NT2/D1 (cell line): ENCODE results near the gene WDR59.

Experiments
- DNase-seq: peaks from one replicate; pipeline ENCODE4 v3.0.0-alpha.2; 2011; ENCODE audit warnings: low read depth, low spot score
- H3K27me3 ChIP-seq: 2 replicates; pipeline ENCODE4 v1.6.0; 2011; ENCODE audit warnings: mild to moderate bottlenecking; ENCODE audit not compliant: insufficient read length, insufficient read depth
- H3K36me3 ChIP-seq: 2 replicates; pipeline ENCODE4 v1.6.1; 2011; ENCODE audit warnings: mild to moderate bottlenecking, low read length, mixed read lengths; ENCODE audit not compliant: insufficient read depth, insufficient read length
- H3K4me1 ChIP-seq: 2 replicates; pipeline ENCODE4 v1.5.1; 2011; ENCODE audit not compliant: insufficient read depth, insufficient read length
- H3K4me3 ChIP-seq: 2 replicates; pipeline ENCODE4 v1.5.1; 2011; ENCODE audit warnings: low read depth; ENCODE audit not compliant: insufficient read length
- H3K9ac ChIP-seq: 2 replicates; pipeline ENCODE4 v1.6.0; 2011; ENCODE audit warnings: low read depth; ENCODE audit not compliant: insufficient read length
- H3K9me3 ChIP-seq: 2 replicates; pipeline ENCODE4 v1.5.1; 2011; ENCODE audit warnings: mild to moderate bottlenecking, low read length; ENCODE audit not compliant: insufficient read depth
- SUZ12 ChIP-seq: IDR thresholded peaks from 2 replicates; pipeline ENCODE4 v1.6.1; 2011; ENCODE audit not compliant: insufficient read length, insufficient read depth; ENCODE audit errors: extremely low read depth
- YY1 ChIP-seq: IDR thresholded peaks from 2 replicates; pipeline ENCODE4 v1.6.1; 2011; ENCODE audit not compliant: insufficient read length, insufficient read depth
- ZNF274 ChIP-seq: IDR thresholded peaks from 2 replicates; pipeline ENCODE4 v1.6.1; 2011; ENCODE audit warnings: mild to moderate bottlenecking, low read depth, low read length

Gene WDR59

DNA sequence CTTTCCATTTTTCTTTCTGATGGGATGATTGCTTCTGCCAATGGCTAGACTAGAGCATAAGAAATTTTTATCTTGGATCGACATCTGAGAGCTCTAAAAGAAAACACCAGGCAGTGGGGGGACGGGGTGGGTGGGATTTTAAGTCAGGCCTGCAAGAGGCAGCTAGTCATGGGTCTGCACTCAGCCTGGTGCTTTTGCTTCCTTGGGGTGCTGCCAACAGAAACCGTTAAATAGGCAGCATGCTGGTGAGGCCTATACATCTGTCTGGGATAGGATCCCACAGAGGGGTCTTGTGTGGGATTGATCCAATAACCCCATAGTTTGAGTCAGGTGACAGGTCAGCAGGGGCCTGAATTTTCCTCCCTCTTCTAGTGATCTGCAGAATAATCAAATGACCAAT, 40.8 kb upstream of the WDR59 start:
- Histone ChIP-seq H3K27me3 (no peaks in the 10 kb centered on the region), H3K4me1 (no peaks in the 10 kb centered on the region), H3K4me3 (no peak overlapping the region), H3K9ac (no peak overlapping the region), H3K36me3 (peaks cover 3% of the 10 kb centered on the region), H3K9me3 (peaks cover 21% of the 10 kb centered on the region)
- no peak for TF ChIP-seq YY1
- DNase-seq: no peak

DNA sequence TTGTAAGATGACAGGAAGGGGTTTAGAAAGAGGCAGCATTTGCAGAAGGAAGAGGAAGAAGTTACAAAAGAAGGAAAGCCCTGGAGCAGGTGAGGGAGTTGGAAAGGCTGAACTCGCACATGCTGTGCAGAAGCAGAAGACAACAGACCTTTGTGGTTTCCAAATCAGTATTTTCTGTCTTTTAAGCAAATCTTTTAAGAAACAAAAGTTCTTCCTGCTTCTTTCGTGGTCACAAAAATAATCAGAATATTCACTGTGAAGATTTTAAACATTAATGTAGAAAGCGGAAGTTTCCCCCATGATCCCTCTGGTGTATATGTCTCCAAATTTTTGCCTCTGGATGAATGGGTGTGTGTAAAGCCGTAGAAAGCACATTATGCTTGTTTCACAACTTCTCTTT, 39.7 kb upstream of the WDR59 start:
- TF ChIP-seq YY1 (no peak), SUZ12 (no peak), ZNF274 (no peak)
- no peak for DNase-seq
- Histone ChIP-seq H3K4me1 (no peaks in the 10 kb centered on the region), H3K27me3 (no peaks in the 10 kb centered on the region), H3K9me3 (peaks cover 23% of the 10 kb centered on the region), H3K36me3 (peaks cover 3% of the 10 kb centered on the region), H3K9ac (no peak overlapping the region), H3K4me3 (no peak overlapping the region)

- TF ChIP-seq SUZ12: no peak
- TF ChIP-seq ZNF274: no peak
- TF ChIP-seq YY1: no peak
- DNase-seq: no peak
- Histone ChIP-seq H3K9ac (no peak overlapping the region), H3K36me3 (peaks cover 3% of the 10 kb centered on the region), H3K4me3 (no peak overlapping the region), H3K9me3 (peaks cover 23% of the 10 kb centered on the region), H3K27me3 (no peaks in the 10 kb centered on the region), H3K4me1 (no peaks in the 10 kb centered on the region)
Observed at GRCh38 chr16:75024182-75024581, 39.3 kb upstream of the WDR59 start.

GRCh38 chr16:75023009-75023408, 38.1 kb upstream of the WDR59 start:
- Histone ChIP-seq H3K9me3 (peaks cover 23% of the 10 kb centered on the region), H3K4me3 (no peak overlapping the region), H3K9ac (no peak overlapping the region), H3K36me3 (peaks cover 3% of the 10 kb centered on the region), H3K4me1 (no peaks in the 10 kb centered on the region), H3K27me3 (no peaks in the 10 kb centered on the region)
- DNase-seq: no peak
- TF ChIP-seq SUZ12: no peak
- no peak for TF ChIP-seq YY1
- no peak for TF ChIP-seq ZNF274

GRCh38 chr16:75022567-75022966, 37.6 kb upstream of the WDR59 start:
- DNase-seq: no peak
- Histone ChIP-seq H3K27me3 (no peaks in the 10 kb centered on the region), H3K4me3 (no peak overlapping the region), H3K9me3 (peaks cover 23% of the 10 kb centered on the region), H3K4me1 (no peaks in the 10 kb centered on the region), H3K9ac (no peak overlapping the region), H3K36me3 (peaks cover 3% of the 10 kb centered on the region)
- no peak for TF ChIP-seq SUZ12
- no peak for TF ChIP-seq YY1
- no peak for TF ChIP-seq ZNF274

DNA sequence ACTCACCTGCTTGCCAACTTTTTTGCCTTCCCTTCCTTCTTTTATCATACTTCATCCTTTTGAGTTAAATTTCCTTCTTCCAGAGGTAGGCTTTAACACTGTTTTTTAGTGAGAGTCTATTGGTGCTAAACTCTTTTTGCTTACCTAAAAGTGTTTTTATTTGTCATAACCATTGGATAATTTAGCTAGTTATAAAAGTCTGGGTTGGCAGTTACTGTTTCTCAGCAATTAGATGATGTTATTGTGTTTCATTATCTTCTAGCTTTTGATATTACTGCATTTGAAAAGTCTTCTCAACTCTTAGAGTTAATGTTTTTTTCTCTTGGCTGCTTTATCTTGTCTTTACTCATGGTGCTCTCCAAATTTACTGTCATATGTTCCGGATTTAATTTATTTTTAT, 36.5 kb upstream of the WDR59 start:
- H3K4me3 ChIP-seq: no peak overlapping the region
- H3K9me3 ChIP-seq: peaks cover 23% of the 10 kb centered on the region
- TF ChIP-seq ZNF274: no peak
- no peak for TF ChIP-seq SUZ12
- TF ChIP-seq YY1: no peak
- H3K27me3 ChIP-seq: no peaks in the 10 kb centered on the region
- no peaks in the 10 kb centered on the region for H3K4me1 ChIP-seq
- H3K36me3 ChIP-seq: peaks cover 3% of the 10 kb centered on the region
- no peak for DNase-seq
- H3K9ac ChIP-seq: no peak overlapping the region

DNA sequence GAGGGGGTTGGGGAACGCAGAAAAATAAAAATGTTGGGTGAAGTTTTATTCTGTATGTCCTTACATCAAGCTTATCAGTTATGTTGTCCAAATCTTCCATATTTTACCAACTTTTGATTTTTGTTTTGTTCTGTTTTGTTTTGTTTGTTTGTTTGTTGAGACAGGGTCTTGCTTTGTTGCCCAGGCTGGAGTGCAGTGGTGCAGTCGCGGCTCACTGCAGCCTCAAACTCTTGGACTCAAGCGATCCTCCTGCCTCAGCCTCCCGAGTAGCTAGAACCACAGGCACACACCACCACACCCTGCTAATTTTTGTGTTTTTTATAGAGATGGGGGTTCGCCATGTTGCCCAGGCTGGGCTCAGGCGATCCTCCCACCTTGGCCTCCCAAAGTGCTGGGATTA, 34.7 kb upstream of the WDR59 start:
- Histone ChIP-seq H3K27me3 (no peaks in the 10 kb centered on the region), H3K9ac (no peak overlapping the region), H3K9me3 (peaks cover 23% of the 10 kb centered on the region), H3K4me1 (no peaks in the 10 kb centered on the region), H3K4me3 (no peak overlapping the region), H3K36me3 (peaks cover 3% of the 10 kb centered on the region)
- TF ChIP-seq ZNF274: no peak
- TF ChIP-seq SUZ12: no peak
- TF ChIP-seq YY1: no peak
- no peak for DNase-seq

GRCh38 chr16:75019007-75019406, 34.1 kb upstream of the WDR59 start:
- Histone ChIP-seq H3K36me3 (peaks cover 3% of the 10 kb centered on the region), H3K9ac (no peak overlapping the region), H3K9me3 (peaks cover 23% of the 10 kb centered on the region), H3K27me3 (no peaks in the 10 kb centered on the region), H3K4me1 (no peaks in the 10 kb centered on the region), H3K4me3 (no peak overlapping the region)
- TF ChIP-seq SUZ12 (no peak), ZNF274 (no peak), YY1 (no peak)
- DNase-seq: no peak
